ENCODE results near the gene CD300LG.

DNA sequence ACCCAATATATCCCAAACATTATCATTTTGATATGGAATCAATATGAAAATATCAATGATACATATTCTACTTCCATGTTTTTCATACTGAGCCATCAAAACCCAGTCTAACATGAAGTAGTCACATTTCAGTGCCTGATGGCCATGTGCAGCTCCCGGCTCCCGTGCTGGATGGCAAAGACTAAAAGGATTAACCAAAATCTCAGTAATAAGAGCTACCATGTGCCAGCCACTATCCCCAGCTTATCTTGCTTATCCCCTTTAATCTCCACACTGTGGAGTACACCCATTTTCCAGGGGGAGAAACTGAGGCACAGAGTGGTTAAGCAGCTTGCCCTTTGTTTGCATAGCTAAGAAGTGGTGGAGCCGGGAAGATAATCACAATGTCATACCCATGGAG lies 9.2 kb downstream of the CD300LG start:
- TF ChIP-seq POLR2A (IDR thresholded peaks at IDR 0.05) = no peak
- TF ChIP-seq, protein P1, sequence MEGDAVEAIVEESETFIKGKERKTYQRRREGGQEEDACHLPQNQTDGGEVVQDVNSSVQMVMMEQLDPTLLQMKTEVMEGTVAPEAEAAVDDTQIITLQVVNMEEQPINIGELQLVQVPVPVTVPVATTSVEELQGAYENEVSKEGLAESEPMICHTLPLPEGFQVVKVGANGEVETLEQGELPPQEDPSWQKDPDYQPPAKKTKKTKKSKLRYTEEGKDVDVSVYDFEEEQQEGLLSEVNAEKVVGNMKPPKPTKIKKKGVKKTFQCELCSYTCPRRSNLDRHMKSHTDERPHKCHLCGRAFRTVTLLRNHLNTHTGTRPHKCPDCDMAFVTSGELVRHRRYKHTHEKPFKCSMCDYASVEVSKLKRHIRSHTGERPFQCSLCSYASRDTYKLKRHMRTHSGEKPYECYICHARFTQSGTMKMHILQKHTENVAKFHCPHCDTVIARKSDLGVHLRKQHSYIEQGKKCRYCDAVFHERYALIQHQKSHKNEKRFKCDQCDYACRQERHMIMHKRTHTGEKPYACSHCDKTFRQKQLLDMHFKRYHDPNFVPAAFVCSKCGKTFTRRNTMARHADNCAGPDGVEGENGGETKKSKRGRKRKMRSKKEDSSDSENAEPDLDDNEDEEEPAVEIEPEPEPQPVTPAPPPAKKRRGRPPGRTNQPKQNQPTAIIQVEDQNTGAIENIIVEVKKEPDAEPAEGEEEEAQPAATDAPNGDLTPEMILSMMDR (IDR thresholded peaks at IDR 0.05) = no peak

All from body of pancreas (tissue), 4 donors.